Heart left ventricle (tissue), 13 donors: ENCODE results near the gene NLRP13.

Source experiments
- POLR2A ChIP-seq, 2 donors: fragments of 450-650 bp; IDR thresholded peaks; one replicate each; pipeline ENCODE4 v1.6.1; 2017; ENCODE audit warnings: antibody characterized with exemption in 2 of 2, mild to moderate bottlenecking in 2 of 2, moderate library complexity in 2 of 2
- TF ChIP-seq, protein P1 (sequence below), 12 donors: fragments of 200-600 bp; sonication (generic) in 4 of 12; IDR thresholded peaks; one replicate each; pipeline versions ENCODE4 v1.5.0 to v1.8.0; 2018 to 2022; ENCODE audit warnings: antibody characterized with exemption in 12 of 12, mild to moderate bottlenecking in 5 of 12
- donor health status: ischemic (EF 13 %, LVEDD 7.1; RV severe dilation, severe dysfunction).
- donor health status: DM: no; HTN: yes; CAD: no.
- donor health status: DM: no; HTN: no; CAD: no.
- donor health status: ischemic (EF 25% LVEDD 6.9; RV normal size, moderate dysfunction).
- donor health status: ischemic (EF 25% LVEDD 5.7; RV mildly dilated, moderate dysfunction).
- donor health status: ischemic (EF 35%, LVEDD 5.7; RV mildly dilated, moderate dysfunction).
- donor health status: nonischemic (EF 11% LVEDD 7.7; RV severe dilation, severe dysfunction).
- donor health status: DM: yes; HTN: yes; CAD: no.
- donor health status: PGD.
- donor health status: ischemic (EF 29% LVEDD 5.4; RV normal size, mild dysfunction).
- donor health status: nonischemic (EF 23%, LVEDD 6.1; RV moderate dilation, normal function).

DNA sequence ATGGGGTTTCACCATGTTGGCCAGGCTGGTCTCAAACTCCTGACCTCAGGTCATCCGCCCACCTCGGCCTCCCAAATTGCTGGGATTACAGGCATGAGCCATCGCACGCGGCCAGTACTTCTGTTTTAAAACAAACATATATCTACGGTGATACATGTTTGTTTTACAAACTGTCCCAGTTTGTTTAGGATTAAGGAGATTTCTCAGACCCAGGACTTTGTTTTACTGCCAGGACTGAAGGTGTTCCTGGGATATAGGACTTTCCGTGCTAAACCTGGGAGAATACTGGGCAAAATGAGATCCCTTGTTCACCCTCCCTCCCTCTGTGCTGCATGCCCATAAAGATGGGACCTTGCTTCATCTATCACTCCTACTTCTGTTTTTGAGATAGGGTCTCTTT, 24.3 kb upstream of the NLRP13 start:
- TF ChIP-seq, protein P1, sequence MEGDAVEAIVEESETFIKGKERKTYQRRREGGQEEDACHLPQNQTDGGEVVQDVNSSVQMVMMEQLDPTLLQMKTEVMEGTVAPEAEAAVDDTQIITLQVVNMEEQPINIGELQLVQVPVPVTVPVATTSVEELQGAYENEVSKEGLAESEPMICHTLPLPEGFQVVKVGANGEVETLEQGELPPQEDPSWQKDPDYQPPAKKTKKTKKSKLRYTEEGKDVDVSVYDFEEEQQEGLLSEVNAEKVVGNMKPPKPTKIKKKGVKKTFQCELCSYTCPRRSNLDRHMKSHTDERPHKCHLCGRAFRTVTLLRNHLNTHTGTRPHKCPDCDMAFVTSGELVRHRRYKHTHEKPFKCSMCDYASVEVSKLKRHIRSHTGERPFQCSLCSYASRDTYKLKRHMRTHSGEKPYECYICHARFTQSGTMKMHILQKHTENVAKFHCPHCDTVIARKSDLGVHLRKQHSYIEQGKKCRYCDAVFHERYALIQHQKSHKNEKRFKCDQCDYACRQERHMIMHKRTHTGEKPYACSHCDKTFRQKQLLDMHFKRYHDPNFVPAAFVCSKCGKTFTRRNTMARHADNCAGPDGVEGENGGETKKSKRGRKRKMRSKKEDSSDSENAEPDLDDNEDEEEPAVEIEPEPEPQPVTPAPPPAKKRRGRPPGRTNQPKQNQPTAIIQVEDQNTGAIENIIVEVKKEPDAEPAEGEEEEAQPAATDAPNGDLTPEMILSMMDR (IDR thresholded peaks at IDR 0.05): no peak
- TF ChIP-seq POLR2A (IDR thresholded peaks at IDR 0.05): no peak
